A549 (cell line): ENCODE measurements around the gene GNA12. TPM values are rescaled to one million over a fixed set of nuclear protein-coding genes. Genes with fewer than 3 reads are reported as not detected.

Source experiments
- ATAC-seq, 2 experiments: fragments of 200-7000 bp in 1 of 2; fragments of >200 bp in 1 of 2; cut with Nextera tagmentation in 1 of 2; cut with Tn5 transposase in 1 of 2; 3 replicates each; pipeline versions ENCODE4 v1.8.0 to v1.9.1; 2018 to 2020; ENCODE audit warnings: mild to moderate bottlenecking in 1 of 2, moderate library complexity in 1 of 2
- CTCF ChIA-PET: fragments of 300-600 bp; sonication (Branson Sonifier 250); formaldehyde crosslinking; extraction: SDS; loops from one replicate; lab custom pipeline; 2021; ENCODE audit warnings: antibody characterized with exemption, inconsistent platforms; lab: Yijun Ruan, JAX
- POLR2A ChIA-PET: fragments of 350-600 bp; formaldehyde crosslinking; extraction: SDS; loops from one replicate; lab custom pipeline; 2021; ENCODE audit warnings: antibody characterized with exemption, inconsistent platforms; lab: Yijun Ruan, JAX
- DNase-seq, 2 experiments: peaks; one replicate each; pipeline versions ENCODE4 v3.0.0 to v3.0.0-alpha.2; 2011 to 2016; ENCODE audit warnings: low read depth in 1 of 2, low spot score in 1 of 2
- FAIRE-seq: peaks from 2 replicates; lab custom pipeline; 2011; peaks lifted over from hg19 to GRCh38; lab: Jason Lieb, UNC
- H3K27ac ChIP-seq, 2 experiments: fragments of >200 bp; sonication (Bioruptor Twin); formaldehyde crosslinking; 3 replicates each; pipeline ENCODE4 v1.5.1; 2016 to 2017
- H3K4me1 ChIP-seq: fragments of >200 bp; sonication (Bioruptor Twin); formaldehyde crosslinking; 3 replicates; pipeline ENCODE4 v1.6.1; 2016
- H3K4me2 ChIP-seq: fragments of >200 bp; sonication (Bioruptor Twin); formaldehyde crosslinking; 3 replicates; pipeline ENCODE4 v1.6.1; 2016
- H3K4me3 ChIP-seq: fragments of >200 bp; sonication (Bioruptor Twin); formaldehyde crosslinking; 3 replicates; pipeline ENCODE4 v1.5.1; 2016
- H3K9me3 ChIP-seq: fragments of >200 bp; sonication (Bioruptor Twin); formaldehyde crosslinking; 3 replicates; pipeline ENCODE4 v1.6.1; 2016
- EHMT2 ChIP-seq: fragments of 200-600 bp; sonication (generic); IDR thresholded peaks from 2 replicates; pipeline ENCODE4 v1.6.1; 2016; ENCODE audit warnings: antibody characterized with exemption, low read depth, mild to moderate bottlenecking, moderate library complexity
- ELK1 ChIP-seq: fragments of 150-350 bp; IDR thresholded peaks from 2 replicates; pipeline ENCODE4 v1.6.1; 2014; ENCODE audit warnings: low read depth, mild to moderate bottlenecking, low read length
- FOXS1 ChIP-seq: fragments of 250-450 bp; sonication (Bioruptor Pico); IDR thresholded peaks from 2 replicates; pipeline ENCODE4 v1.5.0; 2020; ENCODE audit warnings: mild to moderate bottlenecking, moderate library complexity
- GATA3 ChIP-seq: IDR thresholded peaks from 2 replicates; pipeline ENCODE4 v1.6.1; 2012; ENCODE audit warnings: borderline replicate concordance
- HES2 ChIP-seq: fragments of >200 bp; sonication (Bioruptor Twin); formaldehyde crosslinking; IDR thresholded peaks from 2 replicates; pipeline ENCODE4 v1.6.1; 2016
- HOXA7 ChIP-seq: fragments of 250-450 bp; sonication (Bioruptor Pico); IDR thresholded peaks from 2 replicates; pipeline ENCODE4 v1.5.0; 2020; ENCODE audit warnings: mild to moderate bottlenecking, moderate library complexity
- HOXB13 ChIP-seq: fragments of 250-450 bp; sonication (Bioruptor Pico); IDR thresholded peaks from 2 replicates; pipeline ENCODE4 v1.5.0; 2020; ENCODE audit warnings: low read depth, mild to moderate bottlenecking, moderate library complexity
- POLR2A ChIP-seq: IDR thresholded peaks from 2 replicates; pipeline ENCODE4 v1.6.1; 2012; ENCODE audit warnings: mild to moderate bottlenecking, low read length
- POLR2AphosphoS2 ChIP-seq: conservative IDR thresholded peaks from 2 replicates; pipeline ENCODE4 v1.6.1; 2012; ENCODE audit warnings: low read length, improper control_type of control experiment, inconsistent platforms
- RARB ChIP-seq: fragments of 250-450 bp; sonication (Bioruptor Pico); IDR thresholded peaks from 2 replicates; pipeline ENCODE4 v1.8.0; 2021; ENCODE audit warnings: mild to moderate bottlenecking, moderate library complexity
- REST ChIP-seq: fragments of 200-600 bp; sonication (generic); IDR thresholded peaks from 2 replicates; pipeline ENCODE4 v1.6.1; 2016; ENCODE audit warnings: antibody characterized with exemption, mild to moderate bottlenecking, moderate library complexity
- RNF2 ChIP-seq: fragments of 200-600 bp; sonication (generic); IDR thresholded peaks from 2 replicates; pipeline ENCODE4 v1.6.1; 2016; ENCODE audit warnings: low read depth, mild to moderate bottlenecking, antibody characterized with exemption, moderate library complexity, borderline replicate concordance
- SMC3 ChIP-seq: fragments of >200 bp; sonication (Bioruptor Twin); formaldehyde crosslinking; IDR thresholded peaks from 3 replicates; pipeline ENCODE4 v1.6.1; 2018; ENCODE audit warnings: inconsistent platforms
- SREBF2 ChIP-seq: fragments of 450-650 bp; IDR thresholded peaks from 2 replicates; pipeline ENCODE4 v1.6.1; 2014; ENCODE audit warnings: mild to moderate bottlenecking, moderate library complexity
- ZC3H11A ChIP-seq: fragments of 450-650 bp; IDR thresholded peaks from 2 replicates; pipeline ENCODE4 v1.6.1; 2014; ENCODE audit warnings: antibody characterized with exemption, mild to moderate bottlenecking
- ZNF302 ChIP-seq: fragments of 250-450 bp; sonication (Bioruptor Pico); IDR thresholded peaks from 2 replicates; pipeline ENCODE4 v1.9.0; 2021; ENCODE audit warnings: inconsistent platforms, mild to moderate bottlenecking, moderate library complexity
- WGBS: methylation state at CpG from one replicate; pipeline ENCODE4 v1.1.6; 2017; ENCODE audit errors: missing lambda C conversion rate; 5-methylcytosine and 5-hydroxymethylcytosine counted together
- polyA plus RNA-seq, 4 experiments: library from polyadenylated mRNA; depleted of rRNA in 3 of 4; stranded (reverse); fragments of >200 nt; fragmentation: RNase III in 1 of 4; extraction: RNeasy Plus Mini Kit Qiagen cat#74134 plus additional on column Dnase treatment in 1 of 4; gene quantifications; 2 replicates in 3 of 4; 3 replicates in 1 of 4; pipeline ENCODE4 v1.2.3, GENCODE V29; 2011 to 2017

GNA12 gene
- polyA plus RNA-seq, 2 of the 4 experiments (the other 2 are of a cell fraction), result 33.0 to 43.7 TPM

- ChIA-PET CTCF (interaction anchor here (1.2 to 4.1 kb wide), 4 partner anchors 10 to 27 kb away, joined by 3 to 25 read pairs (median 7); no protein-coding TSS in a partner anchor), POLR2A (no interaction called here)
- H3K4me3 ChIP-seq, result no peak overlapping the region
- no peaks in the 10 kb centered on the region for H3K9me3 ChIP-seq
- ATAC-seq, result no peak
- H3K4me1 ChIP-seq, result no peaks in the 10 kb centered on the region
- 92% methylated on average over 45 of the region's 45 CpGs for WGBS
- H3K27ac ChIP-seq, result no peak overlapping the region
- H3K4me2 ChIP-seq, result no peak overlapping the region
- TF ChIP-seq RARB (CRISPR knock-in tag) (no peak), EHMT2 (no peak), POLR2A (no peak), ELK1 (no peak), POLR2AphosphoS2 (no peak), GATA3 (no peak), HOXA7 (CRISPR knock-in tag) (no peak), REST (no peak), FOXS1 (CRISPR knock-in tag) (no peak), SREBF2 (no peak), SMC3 (no peak), ZC3H11A (no peak), HOXB13 (CRISPR knock-in tag) (no peak), ZNF302 (no peak), HES2 (no peak)
- TF ChIP-seq, all 56 proteins: peak for 0
- DNase-seq, result no peak
- FAIRE-seq, result no peak
Observed at GRCh38 chr7:2730846-2731770, 113.0 kb downstream of the GNA12 start.

GRCh38 chr7:2729893-2730716, 114.0 kb downstream of the GNA12 start:
- FAIRE-seq (no peak), ATAC-seq (no peak; a peak in 1 of 6 replicates), DNase-seq (no peak)
- Histone ChIP-seq H3K4me2 (no peak overlapping the region), H3K4me3 (no peak overlapping the region), H3K27ac (no peak overlapping the region), H3K9me3 (no peaks in the 10 kb centered on the region), H3K4me1 (no peaks in the 10 kb centered on the region)
- ChIA-PET POLR2A (no interaction called here), CTCF (interaction anchor here (1.2 to 5.3 kb wide), 6 partner anchors 11 to 135 kb away, joined by 3 to 36 read pairs (median 7); no protein-coding TSS in a partner anchor)
- 92% methylated on average over 30 of the region's 33 CpGs for WGBS
- TF ChIP-seq RNF2, result no peak
